B cell (primary cell): Measurements from ENCODE around the gene HES2. TPM values are rescaled to one million over a fixed set of nuclear protein-coding genes. Genes with fewer than 3 reads are reported as not detected.

Experiments
- ATAC-seq: fragments of 200-7000 bp; cut with Tn5 transposase; one replicate; pipeline ENCODE4 v1.10.0; 2021; ENCODE audit warnings: low read depth, mild to moderate bottlenecking, moderate number of reproducible peaks, moderate library complexity
- CTCF ChIA-PET: fragments of 350-600 bp; sonication (Branson Sonifier 250); formaldehyde crosslinking; loops from one replicate; lab custom pipeline; 2021; ENCODE audit warnings: antibody characterized with exemption, inconsistent platforms; lab: Charles Lee
- POLR2A ChIA-PET: fragments of 350-600 bp; sonication (Branson Sonifier 250); formaldehyde crosslinking; loops from one replicate; lab custom pipeline; 2021; ENCODE audit warnings: antibody characterized with exemption; lab: Charles Lee
- DNase-seq: peaks from one replicate; pipeline ENCODE4 v3.0.0; 2013
- H2AFZ ChIP-seq: 2 replicates; pipeline ENCODE4 v1.6.1; 2012; ENCODE audit warnings: mild to moderate bottlenecking, low read depth, low read length; ENCODE audit not compliant: insufficient read depth, poor library complexity, severe bottlenecking
- H3K27ac ChIP-seq, 2 donors: 1 replicate in 1 of 2; 2 replicates in 1 of 2; pipeline ENCODE4 v1.5.1; 2012 to 2013; ENCODE audit warnings: low read length in 2 of 2, mild to moderate bottlenecking in 2 of 2, moderate library complexity in 1 of 2
- H3K27me3 ChIP-seq, 4 experiments: fragments of 200-600 bp in 1 of 4; sonication (generic) in 1 of 4; replicated peaks in 1 of 4; 1 replicate in 2 of 4; 2 replicates in 2 of 4; pipeline versions ENCODE4 v1.6.1 to v1.7.0; 2013 to 2016; ENCODE audit warnings: low read length in 3 of 4, mild to moderate bottlenecking in 2 of 4, mixed read lengths in 1 of 4, moderate library complexity in 1 of 4; ENCODE audit not compliant: insufficient read depth in 4 of 4, control insufficient read depth in 3 of 4; ENCODE audit errors: control extremely low read depth in 1 of 4
- H3K36me3 ChIP-seq, 2 experiments: replicated peaks in 1 of 2; 1 replicate in 1 of 2; 2 replicates in 1 of 2; pipeline versions ENCODE4 v1.6.1 to v1.7.1; 2013; ENCODE audit warnings: low read length in 1 of 2; ENCODE audit not compliant: insufficient read depth in 2 of 2, control insufficient read depth in 1 of 2; ENCODE audit errors: control extremely low read depth in 1 of 2, extremely low read depth in 1 of 2
- H3K4me1 ChIP-seq, 2 donors: fragments of 200-600 bp in 1 of 2; sonication (generic) in 1 of 2; 1 replicate in 1 of 2; 2 replicates in 1 of 2; pipeline versions ENCODE4 v1.5.1 to v1.6.1; 2013 to 2017; ENCODE audit warnings: low read length in 2 of 2; ENCODE audit not compliant: control insufficient read depth in 2 of 2, insufficient read depth in 2 of 2
- H3K4me2 ChIP-seq: replicated peaks from 2 replicates; pipeline ENCODE3; 2012; ENCODE audit warnings: mild to moderate bottlenecking, low read depth, low read length; ENCODE audit not compliant: poor library complexity, severe bottlenecking
- H3K4me3 ChIP-seq, 5 experiments: fragments of 200-600 bp in 1 of 5; sonication (generic) in 1 of 5; 1 replicate in 3 of 5; 2 replicates in 2 of 5; pipeline versions ENCODE4 v1.5.1 to v1.7.0; 2011 to 2016; ENCODE audit warnings: low read length in 4 of 5, mild to moderate bottlenecking in 4 of 5, low read depth in 2 of 5, control low read depth in 1 of 5, moderate library complexity in 1 of 5; ENCODE audit not compliant: insufficient read depth in 1 of 5; ENCODE audit errors: control extremely low read depth in 1 of 5, extremely low read depth in 1 of 5
- H3K79me2 ChIP-seq: fragments of 200-600 bp; sonication (generic); one replicate; pipeline ENCODE4 v1.6.0; 2016; ENCODE audit warnings: low read length; ENCODE audit not compliant: control insufficient read depth, insufficient read depth
- H3K9ac ChIP-seq: fragments of 200-600 bp; sonication (generic); 2 replicates; pipeline ENCODE4 v1.6.1; 2017; ENCODE audit warnings: mild to moderate bottlenecking, low read length, moderate library complexity
- H3K9me3 ChIP-seq, 3 donors: one replicate each; pipeline versions ENCODE4 v1.6.1 to v1.7.1; 2013; ENCODE audit warnings: low read length in 2 of 3; ENCODE audit not compliant: control insufficient read depth in 2 of 3, insufficient read depth in 1 of 3; ENCODE audit errors: control extremely low read depth in 1 of 3
- H4K20me1 ChIP-seq: 2 replicates; pipeline ENCODE4 v1.6.0; 2012; ENCODE audit warnings: mild to moderate bottlenecking, low read length; ENCODE audit not compliant: insufficient read depth, control insufficient read depth, poor library complexity, severe bottlenecking
- H3K27ac Mint-ChIP-seq: one replicate; pipeline ENCODE4 v1.8.0; 2021; ENCODE audit warnings: mixed read lengths
- H3K27me3 Mint-ChIP-seq: one replicate; pipeline ENCODE4 v1.8.0; 2021; ENCODE audit warnings: mixed read lengths
- H3K4me1 Mint-ChIP-seq: one replicate; pipeline ENCODE4 v1.8.0; 2021; ENCODE audit warnings: mixed read lengths
- H3K4me3 Mint-ChIP-seq: one replicate; pipeline ENCODE4 v1.8.0; 2021; ENCODE audit warnings: mixed read lengths
- H3K9me3 Mint-ChIP-seq: one replicate; pipeline ENCODE4 v1.8.0; 2022; ENCODE audit warnings: mixed read lengths; ENCODE audit not compliant: insufficient read depth
- EZH2 ChIP-seq: IDR thresholded peaks from 2 replicates; pipeline ENCODE4 v1.6.1; 2012; ENCODE audit warnings: borderline replicate concordance, low read depth, mild to moderate bottlenecking, moderate library complexity, low read length; ENCODE audit not compliant: insufficient read depth, poor library complexity, severe bottlenecking
- WGBS: methylation state at CpG from one replicate; pipeline ENCODE4 v1.1.5; 2013; ENCODE audit warnings: missing lambda C conversion rate; ENCODE audit not compliant: insufficient coverage; 5-methylcytosine and 5-hydroxymethylcytosine counted together
- intact Hi-C: fragments of 100-400 bp; cut with micrococcal nuclease; formaldehyde crosslinking; loops from one replicate; pipeline ENCODE4 v1.10.0; 2022
- polyA plus RNA-seq: library from polyadenylated mRNA; depleted of rRNA; stranded (reverse); fragments of >200 nt; gene quantifications from 2 replicates; pipeline ENCODE4 v1.2.3, GENCODE V29; 2012
- total RNA-seq, 2 donors: library from RNA; stranded (reverse); fragments of 120-200 nt in 1 of 2; gene quantifications; 1 replicate in 1 of 2; 2 replicates in 1 of 2; pipeline versions ENCODE4 v1.2.3 to v1.2.4, GENCODE V29; 2013 to 2022
- TF ChIP-seq, protein P1 (sequence below): fragments of 200-600 bp; IDR thresholded peaks from one replicate; pipeline ENCODE4 v1.8.0; 2022; ENCODE audit warnings: antibody characterized with exemption, mild to moderate bottlenecking

The HES2 gene
- total and polyA plus RNA-seq, 2 donors (not counting 1 experiment from before 2014, with no cell fraction given): not detected

DNA sequence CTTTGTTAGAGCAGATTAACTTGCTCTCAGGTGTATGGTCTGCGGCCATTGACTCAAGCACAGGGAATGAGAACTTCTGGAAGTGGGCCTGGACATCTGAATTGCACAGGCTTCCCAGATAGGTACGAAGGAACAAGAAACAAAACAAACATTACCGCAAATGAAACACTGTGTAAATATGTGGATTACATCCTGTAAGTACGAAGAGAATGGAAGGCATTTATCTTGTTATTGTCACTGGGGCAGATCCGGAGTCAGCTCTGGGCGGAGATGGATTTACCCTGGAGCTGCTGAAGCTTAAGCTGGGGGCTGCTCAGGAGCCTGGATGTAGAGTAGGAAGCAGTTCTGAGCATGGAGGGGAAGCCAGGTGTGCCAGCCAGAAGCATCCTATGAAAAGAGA, 6.8 kb downstream of the HES2 start:
- H3K27ac Mint-ChIP-seq: no peak overlapping the region
- CTCF ChIA-PET: interaction anchor here (1.1 to 2.2 kb wide), 4 partner anchors 8 to 67 kb away, joined by 3 to 7 read pairs (median 6); no protein-coding TSS in a partner anchor
- POLR2A ChIA-PET: no interaction called here
- no CpG with 5 or more reads among the region's 6 CpGs for WGBS
- H3K9me3 Mint-ChIP-seq: no peaks in the 10 kb centered on the region
- H4K20me1 ChIP-seq: no peaks in the 10 kb centered on the region
- H3K4me3 Mint-ChIP-seq: no peak overlapping the region
- DNase-seq: no peak
- peaks cover 49% of the 10 kb centered on the region for H3K27me3 Mint-ChIP-seq
- H3K4me1 ChIP-seq: peaks cover 4% of the 10 kb centered on the region in 2 donors
- H3K4me1 Mint-ChIP-seq: peaks cover 2% of the 10 kb centered on the region
- no peak overlapping the region for H3K27ac ChIP-seq
- H3K36me3 ChIP-seq: no peaks in the 10 kb centered on the region
- H3K9me3 ChIP-seq: no peaks in the 10 kb centered on the region
- H3K4me3 ChIP-seq: no peak overlapping the region
- no peaks in the 10 kb centered on the region for H3K79me2 ChIP-seq
- peaks cover 0 to 37% (median 8%) of the 10 kb centered on the region in 4 experiments for H3K27me3 ChIP-seq
- no peak overlapping the region for H2AFZ ChIP-seq
- intact Hi-C loops: no loop called here
- no peak overlapping the region for H3K9ac ChIP-seq
- H3K4me2 ChIP-seq: no peak overlapping the region
- TF ChIP-seq, protein P1, sequence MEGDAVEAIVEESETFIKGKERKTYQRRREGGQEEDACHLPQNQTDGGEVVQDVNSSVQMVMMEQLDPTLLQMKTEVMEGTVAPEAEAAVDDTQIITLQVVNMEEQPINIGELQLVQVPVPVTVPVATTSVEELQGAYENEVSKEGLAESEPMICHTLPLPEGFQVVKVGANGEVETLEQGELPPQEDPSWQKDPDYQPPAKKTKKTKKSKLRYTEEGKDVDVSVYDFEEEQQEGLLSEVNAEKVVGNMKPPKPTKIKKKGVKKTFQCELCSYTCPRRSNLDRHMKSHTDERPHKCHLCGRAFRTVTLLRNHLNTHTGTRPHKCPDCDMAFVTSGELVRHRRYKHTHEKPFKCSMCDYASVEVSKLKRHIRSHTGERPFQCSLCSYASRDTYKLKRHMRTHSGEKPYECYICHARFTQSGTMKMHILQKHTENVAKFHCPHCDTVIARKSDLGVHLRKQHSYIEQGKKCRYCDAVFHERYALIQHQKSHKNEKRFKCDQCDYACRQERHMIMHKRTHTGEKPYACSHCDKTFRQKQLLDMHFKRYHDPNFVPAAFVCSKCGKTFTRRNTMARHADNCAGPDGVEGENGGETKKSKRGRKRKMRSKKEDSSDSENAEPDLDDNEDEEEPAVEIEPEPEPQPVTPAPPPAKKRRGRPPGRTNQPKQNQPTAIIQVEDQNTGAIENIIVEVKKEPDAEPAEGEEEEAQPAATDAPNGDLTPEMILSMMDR: no peak
- TF ChIP-seq EZH2: no peak
- ATAC-seq: no peak

DNA sequence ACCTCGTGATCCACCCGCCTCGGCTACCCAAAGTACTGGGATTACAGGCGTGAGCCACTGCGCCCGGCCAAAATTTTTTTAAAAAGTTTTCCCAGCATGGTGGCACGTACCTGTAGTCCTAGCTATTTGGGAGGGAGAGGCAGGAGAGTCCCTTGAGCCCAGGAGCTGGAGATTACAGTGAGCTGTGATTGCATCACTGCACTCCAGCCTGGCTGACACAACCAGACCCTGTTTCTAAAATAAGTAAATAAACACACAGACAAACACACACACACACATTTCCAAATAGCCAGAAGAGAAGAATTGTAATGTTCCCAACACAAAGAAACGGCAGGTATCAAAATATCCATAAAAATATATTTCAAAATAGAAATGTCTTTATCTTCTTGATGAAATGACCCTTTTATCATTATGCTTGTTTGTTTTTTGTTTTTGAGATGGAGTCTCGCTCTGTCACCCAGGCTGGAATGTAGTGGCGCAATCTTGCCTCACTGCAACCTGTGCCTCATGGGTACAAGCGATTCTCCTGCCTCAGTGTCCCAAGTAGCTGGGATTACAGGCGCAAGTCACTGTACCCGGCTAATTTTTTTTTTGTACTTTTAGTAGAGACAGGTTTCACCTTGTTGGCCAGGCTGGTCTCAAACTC, 9.3 kb downstream of the HES2 start:
- H3K27me3 Mint-ChIP-seq: peaks cover 31% of the 10 kb centered on the region

More for the DNA sequence above, 9.3 kb downstream of the HES2 start:
- Mint-ChIP-seq H3K4me3 (no peak overlapping the region), H3K4me1 (peaks cover 2% of the 10 kb centered on the region), H3K27ac (no peak overlapping the region), H3K9me3 (no peaks in the 10 kb centered on the region)
- intact Hi-C loops: no loop called here
- Histone ChIP-seq H3K9ac (no peak overlapping the region), H3K4me3 (no peak overlapping the region), H2AFZ (no peak overlapping the region), H3K4me1 (peaks cover 4% of the 10 kb centered on the region in 2 donors), H3K9me3 (no peaks in the 10 kb centered on the region), H3K36me3 (no peaks in the 10 kb centered on the region), H3K4me2 (no peak overlapping the region), H3K79me2 (no peaks in the 10 kb centered on the region), H4K20me1 (no peaks in the 10 kb centered on the region), H3K27me3 (peaks cover 0 to 16% (median 5%) of the 10 kb centered on the region in 4 experiments), H3K27ac (no peak overlapping the region)
- DNase-seq: no peak
- TF ChIP-seq, protein P1: no peak
- no peak for TF ChIP-seq EZH2
- no peak for ATAC-seq
- CTCF ChIA-PET: interaction anchor here (0.5 kb wide), 1 partner anchor 41 kb away, joined by 4 read pairs; no protein-coding TSS in a partner anchor
- 94% methylated on average over 8 of the region's 13 CpGs for WGBS
- POLR2A ChIA-PET: no interaction called here
